RWPE1 (cell line): ENCODE measurements around the gene RPL15.
"Not testable (repeated sequence)": the region's sequence is repeated elsewhere in the genome, so short reads cannot be mapped to it uniquely, and the experiment has no call there.

Source experiments
- CTCF ChIA-PET: fragments of 350-600 bp; sonication (Branson Sonifier 250); formaldehyde crosslinking; extraction: SDS; loops from one replicate; lab custom pipeline; 2021; lab: Yijun Ruan, JAX
- POLR2A ChIA-PET: fragments of 400-600 bp; formaldehyde crosslinking; extraction: SDS; loops from one replicate; lab custom pipeline; 2020; ENCODE audit warnings: antibody characterized with exemption; ENCODE audit not compliant: low non-redundant PET; lab: Yijun Ruan, JAX
- DNase-seq: peaks from one replicate; pipeline ENCODE4 v3.0.0; 2012; ENCODE audit warnings: low spot score
- H3K27ac ChIP-seq: fragments of 450-650 bp; 2 replicates; pipeline ENCODE4 v1.5.1; 2017
- TF ChIP-seq, protein P1 (sequence below): fragments of 450-650 bp; conservative IDR thresholded peaks from 2 replicates; pipeline ENCODE4 v1.5.1; 2017; ENCODE audit warnings: low read depth, mild to moderate bottlenecking

Gene RPL15

DNA sequence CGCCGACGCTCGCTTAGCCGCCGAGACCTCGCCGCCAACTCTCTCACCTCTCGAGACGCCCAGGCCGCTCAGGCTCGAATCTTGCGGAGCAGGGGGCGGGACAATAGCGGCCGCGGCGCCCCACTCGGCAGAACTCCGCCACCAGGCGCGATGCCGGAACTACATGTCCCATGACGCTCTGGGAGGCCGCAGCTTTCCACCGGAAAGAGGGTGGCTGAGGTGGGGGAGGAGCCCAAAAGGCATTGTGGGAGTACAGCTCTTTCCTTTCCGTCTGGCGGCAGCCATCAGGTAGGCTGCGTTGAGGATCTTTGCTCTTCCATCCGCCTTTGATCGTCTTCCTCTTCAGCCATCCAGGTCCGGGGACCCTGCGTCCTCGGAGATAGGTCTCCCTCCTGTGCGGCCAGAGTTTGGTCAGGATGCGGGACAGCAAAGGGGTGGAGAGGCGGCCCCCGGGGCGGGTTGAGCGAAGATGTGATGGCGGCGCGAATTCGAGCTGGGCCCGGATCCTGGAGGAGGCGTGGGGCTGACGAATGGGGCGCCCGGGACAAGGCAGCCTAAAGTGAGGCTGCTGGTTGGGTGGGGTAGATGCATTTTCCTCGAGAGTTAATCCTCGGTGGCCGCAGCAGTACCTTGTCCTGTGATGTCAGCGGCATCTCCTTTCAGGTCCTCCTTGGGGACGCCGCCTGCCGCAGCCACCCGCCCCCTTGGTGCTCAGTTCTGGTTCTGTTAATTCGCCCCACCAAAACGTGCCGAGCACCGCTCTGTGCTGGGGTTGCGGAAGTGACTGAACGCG, at the start of gene RPL15, which contains the start of gene NKIRAS1:
Gene RPL15 (plus strand): TSS at position 247 of the 793 bp plus-strand sequence. CDS start 728 bp downstream, outside the sequence.
Gene NKIRAS1 (minus strand): TSS at position 105 of the 793 bp plus-strand sequence. CDS start 6,086 bp downstream, outside the sequence.
- ChIA-PET CTCF (interaction anchor here (0.6 kb wide), 2 partner anchors 21 to 104 kb away, joined by 3 to 6 read pairs; no protein-coding TSS in a partner anchor), POLR2A (interaction anchor here (1.0 to 1.2 kb wide), 2 partner anchors 27 to 29 kb away, joined by 3 to 7 read pairs; no protein-coding TSS in a partner anchor)
- peak within 1 kb of the TSS; percentile 86 for H3K27ac ChIP-seq
- DNase-seq, result peak; percentile 89
- TF ChIP-seq, protein P1, sequence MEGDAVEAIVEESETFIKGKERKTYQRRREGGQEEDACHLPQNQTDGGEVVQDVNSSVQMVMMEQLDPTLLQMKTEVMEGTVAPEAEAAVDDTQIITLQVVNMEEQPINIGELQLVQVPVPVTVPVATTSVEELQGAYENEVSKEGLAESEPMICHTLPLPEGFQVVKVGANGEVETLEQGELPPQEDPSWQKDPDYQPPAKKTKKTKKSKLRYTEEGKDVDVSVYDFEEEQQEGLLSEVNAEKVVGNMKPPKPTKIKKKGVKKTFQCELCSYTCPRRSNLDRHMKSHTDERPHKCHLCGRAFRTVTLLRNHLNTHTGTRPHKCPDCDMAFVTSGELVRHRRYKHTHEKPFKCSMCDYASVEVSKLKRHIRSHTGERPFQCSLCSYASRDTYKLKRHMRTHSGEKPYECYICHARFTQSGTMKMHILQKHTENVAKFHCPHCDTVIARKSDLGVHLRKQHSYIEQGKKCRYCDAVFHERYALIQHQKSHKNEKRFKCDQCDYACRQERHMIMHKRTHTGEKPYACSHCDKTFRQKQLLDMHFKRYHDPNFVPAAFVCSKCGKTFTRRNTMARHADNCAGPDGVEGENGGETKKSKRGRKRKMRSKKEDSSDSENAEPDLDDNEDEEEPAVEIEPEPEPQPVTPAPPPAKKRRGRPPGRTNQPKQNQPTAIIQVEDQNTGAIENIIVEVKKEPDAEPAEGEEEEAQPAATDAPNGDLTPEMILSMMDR, result no peak

DNA sequence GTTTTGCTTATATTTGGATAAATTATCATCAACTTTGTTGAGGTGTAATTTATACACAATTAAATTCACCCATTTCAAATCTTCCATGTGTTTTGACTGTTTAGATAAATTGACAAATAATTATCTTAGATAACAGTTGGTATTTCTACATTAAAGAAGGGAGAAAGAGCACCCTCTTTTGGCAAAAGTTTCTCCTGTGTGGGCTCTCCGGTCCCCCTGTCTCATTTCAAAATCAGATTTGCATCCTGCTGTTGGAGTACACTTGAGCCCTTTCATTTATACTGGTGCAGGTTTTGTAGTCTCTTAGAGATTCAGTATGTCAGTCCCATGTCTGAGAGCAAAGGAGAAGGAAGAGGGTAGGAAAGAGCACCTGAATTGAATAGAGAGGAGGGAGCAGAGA, 49.5 kb upstream of the RPL15 start:
- POLR2A ChIA-PET, result no interaction called here
- no peak overlapping the region for H3K27ac ChIP-seq
- CTCF ChIA-PET, result no interaction called here
- TF ChIP-seq, protein P1, result no peak
- DNase-seq, result no peak

DNA sequence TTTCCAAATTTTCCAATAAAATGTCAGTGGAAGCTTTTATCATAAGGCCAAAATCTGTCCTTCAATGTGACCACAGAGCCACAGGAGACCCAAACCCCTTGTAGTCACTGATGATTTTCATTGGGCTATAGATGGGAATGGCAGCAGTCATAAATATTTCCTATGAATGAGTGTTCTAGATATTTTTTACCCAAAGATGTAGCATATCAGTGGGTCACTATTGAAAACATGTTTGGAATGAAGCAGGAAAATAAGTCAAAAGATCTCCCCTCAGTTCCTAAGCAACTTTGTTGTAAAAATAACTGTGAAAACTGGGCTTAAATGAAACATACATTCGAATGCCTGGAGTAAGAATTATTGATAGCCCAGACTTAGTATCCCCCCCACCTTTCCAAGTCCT, 49.1 kb upstream of the RPL15 start:
- POLR2A ChIA-PET, result no interaction called here
- CTCF ChIA-PET, result no interaction called here
- H3K27ac ChIP-seq, result no peak overlapping the region
- TF ChIP-seq, protein P1, result no peak
- DNase-seq, result no peak

DNA sequence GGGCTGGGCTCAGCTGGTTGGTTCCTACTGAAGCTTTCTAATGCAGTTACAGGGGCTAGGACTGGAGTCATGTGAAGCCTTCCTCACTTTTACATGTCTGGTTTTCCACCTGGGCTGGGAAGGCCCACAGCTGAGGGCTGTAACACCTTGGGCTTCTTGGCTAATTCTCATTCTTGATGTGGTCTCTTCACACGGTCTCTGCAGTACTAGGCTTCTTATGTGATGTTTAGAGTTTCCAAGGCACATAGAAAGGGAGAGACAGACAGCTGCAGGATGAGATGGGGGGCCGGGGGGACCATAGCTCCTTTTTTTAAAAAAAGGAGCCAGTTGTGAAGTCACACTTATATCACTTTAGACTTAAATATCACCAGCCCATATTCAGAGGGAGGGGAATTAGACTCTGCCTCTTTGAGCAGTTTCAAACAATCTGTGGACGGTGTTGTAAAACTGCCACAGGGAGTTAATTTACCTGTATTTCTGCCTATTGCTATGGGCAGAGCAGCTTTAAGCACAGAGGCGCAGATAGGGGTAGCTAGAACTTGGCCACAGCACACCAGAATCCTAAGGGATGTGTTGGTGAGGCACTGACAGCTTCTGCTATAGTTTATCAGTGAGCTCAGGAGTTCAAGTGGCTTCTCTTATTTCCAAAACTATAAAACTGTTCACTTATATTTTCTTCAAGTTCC, 46.8 kb upstream of the RPL15 start:
- POLR2A ChIA-PET, result no interaction called here
- no peak overlapping the region for H3K27ac ChIP-seq
- TF ChIP-seq, protein P1, result no peak
- CTCF ChIA-PET, result no interaction called here
- no peak for DNase-seq

DNA sequence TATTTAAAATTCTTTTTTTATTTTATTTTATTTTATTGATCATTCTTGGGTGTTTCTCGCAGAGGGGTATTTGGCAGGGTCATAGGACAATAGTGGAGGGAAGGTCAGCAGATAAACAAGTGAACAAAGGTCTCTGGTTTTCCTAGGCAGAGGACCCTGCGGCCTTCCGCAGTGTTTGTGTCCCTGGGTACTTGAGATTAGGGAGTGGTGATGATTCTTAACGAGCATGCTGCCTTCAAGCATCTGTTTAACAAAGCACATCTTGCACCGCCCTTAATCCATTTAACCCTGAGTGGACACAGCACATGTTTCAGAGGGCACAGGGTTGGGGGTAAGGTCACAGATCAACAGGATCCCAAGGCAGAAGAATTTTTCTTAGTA, 46.3 kb upstream of the RPL15 start:
- CTCF ChIA-PET, H3K27ac ChIP-seq, POLR2A ChIA-PET, DNase-seq: not testable (repeated sequence)

DNA sequence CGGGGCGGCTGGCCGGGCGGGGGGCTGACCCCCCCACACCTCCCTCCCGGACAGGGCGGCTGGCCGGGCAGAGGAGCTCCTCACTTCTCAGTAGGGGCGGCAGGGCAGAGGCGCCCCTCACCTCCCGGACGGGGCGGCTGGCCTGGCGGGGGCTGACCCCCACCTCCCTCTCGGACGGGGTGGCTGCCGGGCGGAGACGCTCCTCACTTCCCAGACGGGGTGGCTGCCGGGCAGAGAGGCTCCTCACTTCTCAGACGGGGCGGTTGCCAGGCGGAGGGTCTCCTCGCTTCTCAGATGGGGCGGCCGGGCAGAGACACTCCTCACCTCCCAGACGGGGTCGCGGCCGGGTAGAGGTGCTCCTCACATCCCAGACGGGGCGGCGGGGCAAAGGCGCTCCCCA, 45.6 kb upstream of the RPL15 start:
- CTCF ChIA-PET, result not testable (repeated sequence)

DNA sequence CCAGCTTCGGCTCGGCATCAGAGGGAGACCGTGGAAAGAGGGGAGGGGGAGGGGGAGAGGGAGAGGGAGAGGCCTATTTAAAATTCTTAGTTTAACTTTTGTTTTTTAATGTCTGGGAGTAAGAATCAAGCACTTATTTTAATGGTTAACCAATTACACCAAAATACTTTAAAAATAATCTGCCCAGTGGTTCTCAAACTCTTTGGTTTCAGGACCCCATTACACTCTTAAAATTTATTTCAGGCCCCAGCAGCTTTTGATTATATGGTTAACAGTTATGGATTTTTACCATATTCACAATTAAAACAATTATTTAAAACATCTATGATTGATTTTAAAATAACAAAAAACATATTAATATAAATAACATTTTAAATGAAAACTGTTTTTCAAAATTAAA, 44.6 kb upstream of the RPL15 start:
- TF ChIP-seq, protein P1, result no peak
- CTCF ChIA-PET, result no interaction called here
- DNase-seq, result no peak
- POLR2A ChIA-PET, result no interaction called here
- H3K27ac ChIP-seq, result no peak overlapping the region

More for the DNA sequence above, 45.6 kb upstream of the RPL15 start:
- H3K27ac ChIP-seq, DNase-seq, POLR2A ChIA-PET: not testable (repeated sequence)
